ENCODE data around the gene STEAP4.

STEAP4 gene
- 0 reads per million in 2 donors for total RNA-seq

DNA sequence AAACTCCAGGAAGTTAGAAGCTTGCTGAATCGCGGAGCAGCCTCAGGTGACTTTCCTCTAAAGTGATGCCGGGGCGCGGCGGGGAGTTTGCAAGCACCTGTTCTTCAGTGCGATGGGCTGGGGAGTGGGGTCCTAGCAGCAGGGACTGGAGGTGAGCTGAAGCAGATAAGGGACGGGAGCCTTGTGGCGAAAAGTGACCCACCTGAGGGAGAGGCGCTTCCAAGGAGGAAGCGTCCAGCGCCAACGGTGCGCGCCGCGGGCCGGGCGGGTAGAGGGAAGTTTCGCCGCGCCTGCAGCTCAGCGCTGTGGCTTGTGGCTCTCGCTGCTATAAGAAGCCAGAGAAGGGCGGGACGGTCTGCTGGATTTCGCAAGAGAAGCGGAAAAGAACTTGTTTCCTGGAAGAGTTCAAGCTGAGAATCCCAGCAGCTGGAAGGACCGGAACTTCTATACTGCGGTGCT is at the start of gene STEAP4:
TSS of gene STEAP4 (minus strand) at position 305 of the 459 bp plus-strand sequence. CDS start 22,625 bp downstream, outside the sequence.
- DNase-seq = no peak

- no peak for DNase-seq
These were observed 48.3 kb upstream of the STEAP4 start for GRCh38 chr7:88355011-88355410.

GRCh38 chr7:88350118-88350517 is 43.4 kb upstream of the STEAP4 start:
- DNase-seq = no peak

DNA sequence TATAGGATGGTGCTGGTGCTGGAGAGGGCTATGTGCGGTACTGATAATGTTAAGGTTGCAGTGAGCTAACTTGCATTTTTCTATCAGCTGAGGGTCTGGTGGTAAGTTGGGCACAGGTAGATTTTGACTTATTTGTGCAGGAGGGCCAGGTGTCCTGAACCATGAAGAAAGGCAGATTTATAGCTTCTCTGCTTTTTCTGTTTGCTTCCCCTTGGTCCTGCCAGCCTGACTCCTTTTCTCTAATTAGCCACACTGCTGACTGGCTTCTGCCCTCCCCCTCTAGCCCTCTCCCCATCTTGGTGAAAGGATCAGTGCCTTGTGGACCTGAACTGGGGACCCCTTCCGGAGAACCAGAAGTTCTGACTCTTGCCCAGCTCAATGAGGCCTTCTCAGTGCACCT is 40.8 kb upstream of the STEAP4 start:
- DNase-seq = no peak

- no peak for DNase-seq
These were observed 40.4 kb upstream of the STEAP4 start for GRCh38 chr7:88347090-88347489.

DNA sequence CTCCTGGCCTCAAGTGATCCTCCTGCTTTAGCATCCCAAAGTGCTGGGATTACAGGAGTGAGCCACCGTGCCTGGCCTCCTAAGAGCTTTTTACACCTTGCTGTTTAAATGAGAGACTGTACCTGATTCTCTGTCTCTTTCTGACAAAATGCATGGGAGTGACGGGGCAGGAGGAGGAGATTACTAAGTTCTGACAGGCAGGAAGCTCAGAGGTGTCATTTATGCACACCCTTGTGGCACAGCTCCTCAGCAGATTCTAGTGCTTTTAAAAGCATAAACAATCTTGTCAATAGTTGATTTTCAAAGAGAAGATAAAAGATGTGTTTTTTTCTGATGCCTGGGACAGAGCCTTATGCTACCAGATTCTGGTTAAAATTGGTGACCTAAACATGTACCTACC is 39.7 kb upstream of the STEAP4 start:
- DNase-seq = no peak

DNA sequence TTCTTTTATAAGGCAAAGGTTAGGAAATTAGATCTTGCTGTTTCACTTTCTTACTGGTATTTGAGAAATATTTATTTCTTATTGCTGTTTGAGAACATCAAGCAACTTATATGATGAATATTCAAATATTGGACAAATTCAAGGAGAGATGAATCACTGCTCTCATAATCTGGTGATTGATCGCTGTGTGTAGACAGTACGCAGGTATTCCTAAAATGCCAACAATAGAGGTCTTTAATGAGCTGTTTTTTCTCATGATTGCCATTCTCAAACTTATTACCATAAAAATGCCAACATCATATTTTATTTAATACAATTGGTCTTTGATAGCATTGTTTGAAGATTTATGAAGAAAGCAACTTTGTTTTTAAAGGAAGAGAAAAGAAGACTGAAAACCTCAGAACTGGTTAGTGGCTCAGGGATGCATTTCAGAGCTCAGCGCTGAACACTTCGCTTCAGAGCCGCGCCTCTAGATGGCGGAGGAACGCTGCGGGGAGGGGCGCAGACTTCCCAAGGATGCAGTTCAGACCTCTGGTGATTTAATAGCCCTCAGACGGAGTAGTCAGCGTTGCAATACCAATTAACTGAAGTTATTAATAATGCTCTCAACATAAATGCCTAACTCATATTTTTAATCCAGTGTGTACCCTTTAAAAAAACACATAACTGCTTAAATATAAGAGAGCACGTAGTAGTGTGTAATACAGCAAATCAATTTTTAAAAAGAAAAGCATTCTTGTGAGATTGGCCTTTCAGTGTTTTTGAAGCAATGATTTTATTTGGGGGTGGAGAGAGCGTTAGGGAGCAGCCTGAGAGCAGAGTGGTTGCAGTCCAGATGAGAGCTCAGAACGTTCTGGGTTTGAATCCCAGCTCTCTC is 38.5 kb upstream of the STEAP4 start:
- DNase-seq = no peak

- DNase-seq = no peak
These were observed 37.6 kb upstream of the STEAP4 start for GRCh38 chr7:88344271-88344670.

- DNase-seq = no peak
These were observed 32.7 kb upstream of the STEAP4 start for GRCh38 chr7:88339195-88339922.

DNA sequence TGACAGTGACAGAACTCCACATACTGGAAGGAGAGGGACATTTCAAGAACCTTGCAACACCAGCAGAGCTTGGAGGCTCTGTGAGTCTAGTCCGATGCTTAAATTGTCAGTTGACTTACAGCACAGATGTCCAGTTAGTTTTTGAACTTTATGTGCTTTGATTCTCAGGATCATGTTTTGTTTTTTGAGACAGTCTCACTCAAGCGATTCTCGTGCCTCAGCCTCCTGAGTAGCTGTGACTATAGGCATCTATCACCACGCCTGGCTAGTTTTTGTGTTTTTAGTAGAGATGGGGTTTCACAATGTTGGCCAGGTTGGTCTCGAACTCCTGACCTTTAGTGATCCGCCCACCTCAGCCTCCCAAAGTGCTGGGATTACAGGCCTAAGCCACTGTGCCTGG is 31.8 kb upstream of the STEAP4 start:
- DNase-seq = no peak

GRCh38 chr7:88337572-88337971 is 30.9 kb upstream of the STEAP4 start:
- no peak for DNase-seq

GRCh38 chr7:88331322-88331721 is 24.6 kb upstream of the STEAP4 start:
- no peak for DNase-seq

GRCh38 chr7:88329532-88330463 is 23.1 kb upstream of the STEAP4 start:
- no peak for DNase-seq

DNA sequence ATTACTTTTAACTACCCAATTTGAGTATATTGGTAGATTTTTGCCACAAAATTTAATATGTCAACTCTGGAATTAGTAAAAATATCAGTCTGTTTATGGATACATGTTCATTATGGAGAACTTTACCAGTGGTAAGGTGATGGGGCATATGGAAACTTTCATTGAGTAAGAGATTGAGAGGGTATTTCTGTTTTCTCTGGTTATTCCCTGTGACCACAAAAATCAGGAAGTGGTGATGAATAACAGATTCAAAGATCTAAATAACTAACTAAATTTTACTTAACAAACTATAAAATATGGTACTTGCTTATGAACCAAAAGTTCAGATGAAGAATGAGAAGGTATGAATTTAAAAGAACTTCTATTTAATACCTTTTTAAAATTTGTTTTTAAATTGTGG is 22.1 kb upstream of the STEAP4 start:
- DNase-seq = no peak

DNA sequence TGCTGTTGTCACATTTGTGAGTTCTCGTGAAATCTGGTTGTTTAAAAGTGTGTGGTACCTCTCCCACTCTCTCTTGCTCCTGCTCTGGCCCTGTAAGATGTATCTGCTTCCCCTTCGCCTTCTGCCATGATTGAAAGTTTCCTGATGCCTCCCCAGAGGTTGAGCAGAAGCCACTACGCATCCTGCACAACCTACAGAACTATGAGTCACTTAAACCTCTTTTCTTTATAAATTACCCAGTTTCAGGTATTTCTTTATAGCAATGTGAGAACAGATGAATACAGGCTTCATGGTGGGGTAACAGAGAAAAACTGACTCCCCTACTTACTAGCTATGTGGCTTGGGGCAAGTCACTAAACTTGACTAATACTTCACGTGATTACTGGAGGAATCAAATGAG is 18.0 kb upstream of the STEAP4 start:
- no peak for DNase-seq

GRCh38 chr7:88322151-88322550 is 15.5 kb upstream of the STEAP4 start:
- no peak for DNase-seq

DNA sequence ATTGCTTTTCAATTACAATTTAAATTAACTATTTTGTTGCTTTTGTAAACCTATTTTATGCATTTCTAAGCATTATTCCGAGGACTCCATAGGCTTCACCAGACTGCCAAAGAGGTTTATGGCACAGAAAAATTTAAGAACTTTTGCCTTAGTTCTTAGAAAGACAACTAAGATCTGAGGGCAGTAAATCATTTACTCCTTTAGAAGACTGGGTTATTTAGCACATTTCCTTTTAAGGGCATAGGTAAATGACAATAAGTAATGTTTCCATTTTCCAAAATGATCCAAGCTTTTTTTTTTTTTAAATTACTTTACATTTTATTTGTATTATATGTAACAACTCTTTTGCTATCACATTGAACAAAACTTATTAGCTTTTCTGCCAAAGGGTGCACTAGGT is 15.0 kb upstream of the STEAP4 start:
- DNase-seq = no peak

- DNase-seq = no peak
These were observed 11.5 kb upstream of the STEAP4 start for GRCh38 chr7:88318196-88318595.

GRCh38 chr7:88317422-88317821 is 10.7 kb upstream of the STEAP4 start:
- DNase-seq = no peak

DNA sequence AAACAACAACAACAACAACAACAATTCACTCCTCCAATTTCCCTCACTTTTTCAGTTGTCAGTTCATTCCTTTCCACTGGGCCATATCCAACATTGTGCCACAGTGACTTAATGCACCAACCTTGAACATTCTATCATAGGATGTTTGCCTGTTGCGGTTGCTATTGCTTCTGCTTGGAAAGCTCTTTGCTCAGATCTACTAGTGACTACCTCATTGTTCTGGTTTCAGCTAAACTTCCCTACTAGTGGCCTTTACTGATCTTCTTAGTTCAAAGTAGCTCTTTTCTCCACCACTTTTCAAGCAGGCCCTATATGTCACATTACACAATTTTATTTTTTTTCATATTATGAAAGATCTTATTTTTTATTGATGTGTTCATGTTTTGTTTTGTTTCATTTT is 9.8 kb upstream of the STEAP4 start:
- DNase-seq = no peak

GRCh38 chr7:88315522-88315921 is 8.8 kb upstream of the STEAP4 start:
- no peak for DNase-seq

DNA sequence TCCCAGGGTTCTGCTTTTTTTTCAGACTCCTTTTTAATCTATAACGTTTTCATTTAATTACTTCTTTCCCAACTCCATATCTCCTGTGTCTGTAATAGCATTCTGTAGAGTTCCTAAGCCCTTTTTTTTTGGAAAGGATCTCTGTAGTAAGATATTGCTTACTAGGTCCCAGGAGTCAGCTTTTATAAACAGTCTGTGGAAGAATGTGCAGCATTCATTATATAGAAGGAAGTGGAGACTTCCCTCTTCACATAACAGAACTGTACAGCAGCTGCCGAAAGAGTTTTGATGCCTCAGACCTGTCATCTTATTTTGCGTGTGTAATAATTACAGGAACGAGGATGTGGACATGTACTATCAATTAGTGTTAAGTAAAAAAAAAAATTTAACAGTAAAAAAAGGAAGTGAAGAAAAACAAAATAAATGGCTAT is 7.4 kb upstream of the STEAP4 start:
- DNase-seq = no peak
